ENCODE data around the gene GIT1.

DNA sequence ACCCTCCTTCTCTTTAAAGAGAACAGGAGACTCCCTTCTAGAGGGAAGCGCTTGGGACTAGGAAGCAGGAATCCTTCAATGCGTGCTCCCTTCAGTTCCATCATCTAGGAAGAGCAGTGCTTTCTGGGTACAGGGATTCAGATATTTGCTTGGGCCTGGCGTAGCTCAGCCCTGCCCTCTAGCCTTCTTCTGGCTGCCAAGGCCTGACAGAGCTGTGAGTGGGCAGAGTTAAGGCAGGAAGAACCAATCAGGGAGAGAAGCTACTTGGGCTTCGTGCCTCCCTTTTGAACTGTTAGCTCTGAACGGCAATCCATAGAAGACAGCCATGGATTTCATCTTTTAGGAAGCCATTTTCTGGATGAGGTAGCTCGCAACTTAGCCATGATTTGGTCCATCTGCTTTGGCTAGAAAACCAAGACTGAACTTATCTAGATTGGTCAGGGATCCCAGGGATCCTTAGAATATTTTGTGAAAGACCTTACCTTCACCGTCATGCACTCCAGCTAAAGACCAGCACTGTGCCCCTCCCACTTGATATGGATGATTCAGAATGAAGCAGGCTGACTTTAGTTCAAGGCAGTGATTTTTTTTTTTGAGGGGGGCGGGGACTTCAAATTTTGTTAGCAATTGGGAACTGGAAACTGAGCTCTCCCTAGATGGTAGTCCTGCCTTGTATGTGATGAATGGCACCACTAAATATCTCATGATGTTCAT, 35.7 kb upstream of the GIT1 start:
- TF ChIP-seq, protein P1, sequence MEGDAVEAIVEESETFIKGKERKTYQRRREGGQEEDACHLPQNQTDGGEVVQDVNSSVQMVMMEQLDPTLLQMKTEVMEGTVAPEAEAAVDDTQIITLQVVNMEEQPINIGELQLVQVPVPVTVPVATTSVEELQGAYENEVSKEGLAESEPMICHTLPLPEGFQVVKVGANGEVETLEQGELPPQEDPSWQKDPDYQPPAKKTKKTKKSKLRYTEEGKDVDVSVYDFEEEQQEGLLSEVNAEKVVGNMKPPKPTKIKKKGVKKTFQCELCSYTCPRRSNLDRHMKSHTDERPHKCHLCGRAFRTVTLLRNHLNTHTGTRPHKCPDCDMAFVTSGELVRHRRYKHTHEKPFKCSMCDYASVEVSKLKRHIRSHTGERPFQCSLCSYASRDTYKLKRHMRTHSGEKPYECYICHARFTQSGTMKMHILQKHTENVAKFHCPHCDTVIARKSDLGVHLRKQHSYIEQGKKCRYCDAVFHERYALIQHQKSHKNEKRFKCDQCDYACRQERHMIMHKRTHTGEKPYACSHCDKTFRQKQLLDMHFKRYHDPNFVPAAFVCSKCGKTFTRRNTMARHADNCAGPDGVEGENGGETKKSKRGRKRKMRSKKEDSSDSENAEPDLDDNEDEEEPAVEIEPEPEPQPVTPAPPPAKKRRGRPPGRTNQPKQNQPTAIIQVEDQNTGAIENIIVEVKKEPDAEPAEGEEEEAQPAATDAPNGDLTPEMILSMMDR (conservative IDR thresholded peaks at IDR 0.05; ENCODE audit: low read length): no peak
- TF ChIP-seq EZH2phosphoT487 (IDR thresholded peaks at IDR 0.05; ENCODE audit: borderline replicate concordance, low read depth, low read length): no peak
